Neural progenitor cell (in vitro differentiated cells): ENCODE measurements around the gene MAP3K2. TPM values are rescaled to one million over a fixed set of nuclear protein-coding genes. Genes with fewer than 3 reads are reported as not detected.
A peak's percentile ranks its signal among the peaks of the same experiment; 100 is the strongest.

Source experiments
- DNase-seq: peaks from one replicate; pipeline ENCODE4 v3.0.0-alpha.2; 2016; ENCODE audit warnings: low spot score
- H2AFZ ChIP-seq: fragments of 200-600 bp; sonication (generic); replicated peaks from 2 replicates; pipeline ENCODE4 v1.6.1; 2016; ENCODE audit warnings: antibody characterized with exemption
- H3F3A ChIP-seq: fragments of 200-600 bp; sonication (generic); 2 replicates; pipeline ENCODE4 v1.6.1; 2016; ENCODE audit warnings: antibody characterized with exemption, low read depth
- H3K27ac ChIP-seq: fragments of 200-600 bp; sonication (generic); 2 replicates; pipeline ENCODE4 v1.5.1; 2016; ENCODE audit warnings: mild to moderate bottlenecking
- H3K27me3 ChIP-seq: fragments of 200-600 bp; sonication (generic); 2 replicates; pipeline ENCODE4 v1.6.1; 2016; ENCODE audit warnings: mild to moderate bottlenecking, moderate library complexity
- H3K36me3 ChIP-seq: fragments of 200-600 bp; sonication (generic); 2 replicates; pipeline ENCODE4 v1.5.1; 2016
- H3K4me1 ChIP-seq: fragments of 200-600 bp; sonication (generic); 2 replicates; pipeline ENCODE4 v1.6.1; 2016; ENCODE audit warnings: mixed run types
- H3K4me2 ChIP-seq: fragments of 200-600 bp; sonication (generic); 2 replicates; pipeline ENCODE4 v1.6.1; 2016
- H3K4me3 ChIP-seq: fragments of 200-600 bp; sonication (generic); 2 replicates; pipeline ENCODE4 v1.5.1; 2016
- H3K79me2 ChIP-seq: fragments of 200-600 bp; sonication (generic); 2 replicates; pipeline ENCODE4 v1.6.1; 2016; ENCODE audit warnings: low read depth
- H3K9ac ChIP-seq: fragments of 200-600 bp; sonication (generic); 2 replicates; pipeline ENCODE4 v1.6.1; 2016
- H3K9me3 ChIP-seq: fragments of 200-600 bp; sonication (generic); 2 replicates; pipeline ENCODE4 v1.5.1; 2016; ENCODE audit warnings: low read depth
- H4K20me1 ChIP-seq: fragments of 200-600 bp; sonication (generic); 2 replicates; pipeline ENCODE4 v1.6.1; 2016; ENCODE audit warnings: low read depth
- H3K27ac Mint-ChIP-seq: 3 replicates; pipeline ENCODE4 v1.8.0; 2021; ENCODE audit warnings: mixed read lengths
- H3K27me3 Mint-ChIP-seq: 2 replicates; pipeline ENCODE4 v1.8.0; 2022; ENCODE audit warnings: low read depth, mild to moderate bottlenecking, inconsistent platforms, moderate library complexity, mixed read lengths; ENCODE audit not compliant: insufficient read depth
- H3K36me3 Mint-ChIP-seq: 3 replicates; pipeline ENCODE4 v1.8.0; 2021; ENCODE audit warnings: mixed read lengths
- H3K4me1 Mint-ChIP-seq: 3 replicates; pipeline ENCODE4 v1.8.0; 2021; ENCODE audit warnings: mixed read lengths
- H3K4me3 Mint-ChIP-seq: 3 replicates; pipeline ENCODE4 v1.8.0; 2021; ENCODE audit warnings: mild to moderate bottlenecking, moderate library complexity, mixed read lengths
- H3K9me3 Mint-ChIP-seq: 3 replicates; pipeline ENCODE4 v1.8.0; 2020; ENCODE audit warnings: mixed read lengths
- CTCF ChIP-seq: fragments of 200-600 bp; sonication (generic); IDR thresholded peaks from 2 replicates; pipeline ENCODE4 v1.5.1; 2017; ENCODE audit warnings: antibody characterized with exemption, mild to moderate bottlenecking
- EZH2 ChIP-seq: fragments of 200-600 bp; sonication (generic); IDR thresholded peaks from 2 replicates; pipeline ENCODE4 v1.6.1; 2017; ENCODE audit warnings: antibody characterized with exemption, mild to moderate bottlenecking, moderate library complexity
- EZH2phosphoT487 ChIP-seq: fragments of 200-600 bp; sonication (generic); IDR thresholded peaks from 2 replicates; pipeline ENCODE4 v1.6.1; 2017; ENCODE audit warnings: antibody characterized with exemption
- total RNA-seq: library from RNA; depleted of rRNA; stranded (reverse); fragments of >200 nt; gene quantifications from 2 replicates; pipeline ENCODE4 v1.2.3, GENCODE V29; 2015; ENCODE audit warnings: low replicate concordance

The MAP3K2 gene
- total RNA-seq, 1 donor from 2014 or later: 24.5 TPM

GRCh38 chr2:127293386-127293747 is 94.4 kb downstream of the MAP3K2 start:
- Mint-ChIP-seq H3K27ac (no peak overlapping the region), H3K27me3 (peaks cover 2% of the 10 kb centered on the region), H3K4me1 (peaks cover 14% of the 10 kb centered on the region), H3K36me3 (peaks cover 23% of the 10 kb centered on the region), H3K9me3 (no peaks in the 10 kb centered on the region), H3K4me3 (peak overlapping the region; percentile 99)
- no peak for DNase-seq
- TF ChIP-seq EZH2: no peak
- TF ChIP-seq CTCF: no peak
- TF ChIP-seq EZH2phosphoT487: no peak
- Histone ChIP-seq H3K27ac (no peak overlapping the region), H3K27me3 (no peaks in the 10 kb centered on the region), H3K4me2 (peak overlapping the region; percentile 86), H3K79me2 (peaks cover 25% of the 10 kb centered on the region), H3K4me1 (peaks cover 7% of the 10 kb centered on the region), H3K36me3 (peaks cover 6% of the 10 kb centered on the region), H3K9me3 (no peaks in the 10 kb centered on the region), H2AFZ (peak overlapping the region; percentile 91), H3K9ac (peak overlapping the region; percentile 77), H4K20me1 (no peaks in the 10 kb centered on the region), H3F3A (peaks cover 10% of the 10 kb centered on the region), H3K4me3 (peak overlapping the region; percentile 80)

- Histone ChIP-seq H3K27ac (no peak overlapping the region), H3K4me1 (peaks cover 6% of the 10 kb centered on the region), H3K4me3 (no peak overlapping the region), H3K9me3 (no peaks in the 10 kb centered on the region), H3K4me2 (no peak overlapping the region), H3K36me3 (peaks cover 25% of the 10 kb centered on the region), H3K79me2 (peaks cover 34% of the 10 kb centered on the region), H3F3A (no peaks in the 10 kb centered on the region), H3K27me3 (no peaks in the 10 kb centered on the region), H2AFZ (no peak overlapping the region), H4K20me1 (no peaks in the 10 kb centered on the region), H3K9ac (no peak overlapping the region)
- Mint-ChIP-seq H3K9me3 (peaks cover 9% of the 10 kb centered on the region), H3K27ac (no peak overlapping the region), H3K4me3 (no peak overlapping the region), H3K27me3 (peaks cover 3% of the 10 kb centered on the region), H3K36me3 (peaks cover 60% of the 10 kb centered on the region), H3K4me1 (peaks cover 8% of the 10 kb centered on the region)
- TF ChIP-seq EZH2phosphoT487 (no peak), CTCF (no peak), EZH2 (no peak)
- no peak for DNase-seq
These were observed 99.5 kb downstream of the MAP3K2 start for GRCh38 chr2:127288274-127288673.

GRCh38 chr2:127283275-127283674 is 104.5 kb downstream of the MAP3K2 start:
- H3K36me3 Mint-ChIP-seq: peaks cover 55% of the 10 kb centered on the region
- Histone ChIP-seq H3K27me3 (no peaks in the 10 kb centered on the region), H3K9ac (no peak overlapping the region), H3K4me3 (no peak overlapping the region), H3F3A (no peaks in the 10 kb centered on the region), H3K79me2 (peaks cover 31% of the 10 kb centered on the region), H3K4me2 (no peak overlapping the region), H4K20me1 (no peaks in the 10 kb centered on the region), H3K9me3 (no peaks in the 10 kb centered on the region), H2AFZ (no peak overlapping the region), H3K36me3 (peaks cover 22% of the 10 kb centered on the region), H3K27ac (no peak overlapping the region), H3K4me1 (no peaks in the 10 kb centered on the region)
- H3K4me1 Mint-ChIP-seq: no peaks in the 10 kb centered on the region
- peaks cover 9% of the 10 kb centered on the region for H3K9me3 Mint-ChIP-seq
- DNase-seq: no peak
- H3K27me3 Mint-ChIP-seq: peaks cover 3% of the 10 kb centered on the region
- H3K27ac Mint-ChIP-seq: no peak overlapping the region
- TF ChIP-seq CTCF (no peak), EZH2phosphoT487 (no peak), EZH2 (no peak)
- H3K4me3 Mint-ChIP-seq: no peak overlapping the region
